Astrocyte of the hippocampus (primary cell): ENCODE results near the gene ABCF2.

Experiments used
- DNase-seq: peaks from one replicate; pipeline ENCODE4 v3.0.0; 2011; ENCODE audit warnings: low read depth, low spot score

Gene ABCF2

GRCh38 chr7:151252961-151253711 is 26.1 kb upstream of the ABCF2 start:
- DNase-seq = peak; percentile 39

GRCh38 chr7:151252561-151252835 is 25.5 kb upstream of the ABCF2 start:
- no peak for DNase-seq

GRCh38 chr7:151251689-151252560 is 24.9 kb upstream of the ABCF2 start:
- peak; percentile 90 for DNase-seq

- DNase-seq = no peak
These were observed 24.3 kb upstream of the ABCF2 start for GRCh38 chr7:151251328-151251688.

GRCh38 chr7:151250181-151251132 is 23.5 kb upstream of the ABCF2 start:
- DNase-seq = no peak

- peak; percentile 67 for DNase-seq
These were observed 22.7 kb upstream of the ABCF2 start for GRCh38 chr7:151249732-151250072.

GRCh38 chr7:151249034-151249731 is 22.2 kb upstream of the ABCF2 start:
- DNase-seq = no peak

GRCh38 chr7:151248346-151249033 is 21.5 kb upstream of the ABCF2 start, which contains the start of gene SMARCD3:
Gene SMARCD3 (minus strand): TSS chr7:151248694. CDS start chr7:151248562, 132 bp downstream.
- DNase-seq = peak; percentile 95

GRCh38 chr7:151247611-151248345 is 20.8 kb upstream of the ABCF2 start:
- DNase-seq = peak; percentile 61

- peak; percentile 27 for DNase-seq
These were observed 20.0 kb upstream of the ABCF2 start for GRCh38 chr7:151246851-151247580.

GRCh38 chr7:151246102-151246850 is 19.3 kb upstream of the ABCF2 start:
- DNase-seq = peak; percentile 25

- DNase-seq = peak; percentile 72
These were observed 18.5 kb upstream of the ABCF2 start for GRCh38 chr7:151245360-151246101.

GRCh38 chr7:151244841-151245346 is 17.9 kb upstream of the ABCF2 start:
- DNase-seq = peak; percentile 15

- DNase-seq = peak; percentile 65
These were observed 17.3 kb upstream of the ABCF2 start for GRCh38 chr7:151244196-151244840.

GRCh38 chr7:151243408-151244195 is 16.6 kb upstream of the ABCF2 start:
- peak; percentile 27 for DNase-seq

GRCh38 chr7:151243045-151243349 is 16.0 kb upstream of the ABCF2 start:
- DNase-seq = no peak
